GM21786 (cell line): ENCODE measurements around the gene SFSWAP.

Source experiments
- ATAC-seq: cut with Tn5 transposase; IDR thresholded peaks from one replicate; pipeline ENCODE4 v1.9.1; 2021; ENCODE audit not compliant: unreplicated experiment

SFSWAP gene

GRCh38 chr12:131831635-131832041, 120.7 kb downstream of the SFSWAP start:
- no peak for ATAC-seq

GRCh38 chr12:131832321-131833231, 121.7 kb downstream of the SFSWAP start:
- no peak for ATAC-seq

GRCh38 chr12:131833288-131833895, 122.5 kb downstream of the SFSWAP start:
- ATAC-seq, result no peak

- no peak for ATAC-seq
Observed at GRCh38 chr12:131833896-131834641, 123.2 kb downstream of the SFSWAP start.

GRCh38 chr12:131834798-131835615, 124.1 kb downstream of the SFSWAP start:
- ATAC-seq, result no peak

- no peak for ATAC-seq
Observed at GRCh38 chr12:131835616-131836171, 124.8 kb downstream of the SFSWAP start.

GRCh38 chr12:131836193-131836592, 125.3 kb downstream of the SFSWAP start:
- no peak for ATAC-seq

GRCh38 chr12:131836714-131837397, 126.0 kb downstream of the SFSWAP start:
- ATAC-seq, result no peak

- no peak for ATAC-seq
Observed at GRCh38 chr12:131840643-131841416, 129.9 kb downstream of the SFSWAP start.

GRCh38 chr12:131841547-131841946, 130.7 kb downstream of the SFSWAP start:
- ATAC-seq, result no peak

- no peak for ATAC-seq
Observed at GRCh38 chr12:131842169-131842568, 131.3 kb downstream of the SFSWAP start.

GRCh38 chr12:131843527-131843926, 132.6 kb downstream of the SFSWAP start:
- no peak for ATAC-seq

- no peak for ATAC-seq
Observed at GRCh38 chr12:131844140-131844539, 133.2 kb downstream of the SFSWAP start.

GRCh38 chr12:131844656-131845055, 133.8 kb downstream of the SFSWAP start:
- no peak for ATAC-seq

- no peak for ATAC-seq
Observed at GRCh38 chr12:131845121-131845520, 134.2 kb downstream of the SFSWAP start.

- no peak for ATAC-seq
Observed at GRCh38 chr12:131847456-131847855, 136.6 kb downstream of the SFSWAP start.

- ATAC-seq, result no peak
Observed at GRCh38 chr12:131848753-131849152, 137.9 kb downstream of the SFSWAP start.
